ENCODE measurements around the gene PTPRD.

PTPRD gene

GRCh38 chr9:9847750-9848149 lies 765.1 kb downstream of the PTPRD start:
- no peak for DNase-seq

- no peak for DNase-seq
These were observed 766.2 kb downstream of the PTPRD start for GRCh38 chr9:9846557-9846956.

- DNase-seq: no peak
These were observed 792.4 kb downstream of the PTPRD start for GRCh38 chr9:9820436-9820835.

- DNase-seq: no peak
These were observed 792.9 kb downstream of the PTPRD start for GRCh38 chr9:9819886-9820285.

- no peak for DNase-seq
These were observed 795.6 kb downstream of the PTPRD start for GRCh38 chr9:9817176-9817575.

- DNase-seq: no peak
These were observed 808.7 kb downstream of the PTPRD start for GRCh38 chr9:9804109-9804508.

GRCh38 chr9:9799287-9799686 lies 813.5 kb downstream of the PTPRD start:
- DNase-seq: no peak

GRCh38 chr9:9792144-9792857 lies 820.5 kb downstream of the PTPRD start:
- DNase-seq: no peak

- DNase-seq: no peak
These were observed 821.2 kb downstream of the PTPRD start for GRCh38 chr9:9791611-9792010.

GRCh38 chr9:9790216-9790872 lies 822.5 kb downstream of the PTPRD start:
- no peak for DNase-seq

GRCh38 chr9:9783711-9784110 lies 829.1 kb downstream of the PTPRD start:
- DNase-seq: no peak

GRCh38 chr9:9783211-9783610 lies 829.6 kb downstream of the PTPRD start:
- no peak for DNase-seq

- no peak for DNase-seq
These were observed 834.5 kb downstream of the PTPRD start for GRCh38 chr9:9778293-9778692.

GRCh38 chr9:9774471-9774870 lies 838.3 kb downstream of the PTPRD start:
- DNase-seq: no peak

GRCh38 chr9:9771314-9771713 lies 841.5 kb downstream of the PTPRD start:
- no peak for DNase-seq

GRCh38 chr9:9764821-9765220 lies 848.0 kb downstream of the PTPRD start:
- no peak for DNase-seq

- DNase-seq: no peak
These were observed 858.6 kb downstream of the PTPRD start for GRCh38 chr9:9754186-9754585.

GRCh38 chr9:9753266-9753665 lies 859.5 kb downstream of the PTPRD start:
- no peak for DNase-seq

GRCh38 chr9:9752722-9753121 lies 860.1 kb downstream of the PTPRD start:
- no peak for DNase-seq

- DNase-seq: no peak
These were observed 860.8 kb downstream of the PTPRD start for GRCh38 chr9:9751996-9752395.

GRCh38 chr9:9750719-9751118 lies 862.1 kb downstream of the PTPRD start:
- DNase-seq: no peak

- no peak for DNase-seq
These were observed 863.2 kb downstream of the PTPRD start for GRCh38 chr9:9749591-9749990.

GRCh38 chr9:9747787-9748186 lies 865.0 kb downstream of the PTPRD start:
- DNase-seq: no peak

GRCh38 chr9:9746826-9747225 lies 866.0 kb downstream of the PTPRD start:
- DNase-seq: no peak

- DNase-seq: no peak
These were observed 869.0 kb downstream of the PTPRD start for GRCh38 chr9:9743822-9744221.

Measured in activated gamma-delta T cell (primary cell).